Occipital lobe (tissue), 2 donors: ENCODE results near the gene MYT1. TPM values are rescaled to one million over a fixed set of nuclear protein-coding genes. Genes with fewer than 3 reads are reported as not detected.
"Not testable (repeated sequence)": the region's sequence is repeated elsewhere in the genome, so short reads cannot be mapped to it uniquely, and the experiment has no call there.

Experiments
- DNase-seq: peaks from one replicate; lab custom pipeline; 2025; lab: John Stamatoyannopoulos, UW
- total RNA-seq: library from RNA; depleted of rRNA; stranded (reverse); fragments of >200 nt; gene quantifications from one replicate; pipeline ENCODE4 v1.2.3, GENCODE V29; 2014

The MYT1 gene
- total RNA-seq, 1 donor from 2014 or later, result 5.9 TPM

DNA sequence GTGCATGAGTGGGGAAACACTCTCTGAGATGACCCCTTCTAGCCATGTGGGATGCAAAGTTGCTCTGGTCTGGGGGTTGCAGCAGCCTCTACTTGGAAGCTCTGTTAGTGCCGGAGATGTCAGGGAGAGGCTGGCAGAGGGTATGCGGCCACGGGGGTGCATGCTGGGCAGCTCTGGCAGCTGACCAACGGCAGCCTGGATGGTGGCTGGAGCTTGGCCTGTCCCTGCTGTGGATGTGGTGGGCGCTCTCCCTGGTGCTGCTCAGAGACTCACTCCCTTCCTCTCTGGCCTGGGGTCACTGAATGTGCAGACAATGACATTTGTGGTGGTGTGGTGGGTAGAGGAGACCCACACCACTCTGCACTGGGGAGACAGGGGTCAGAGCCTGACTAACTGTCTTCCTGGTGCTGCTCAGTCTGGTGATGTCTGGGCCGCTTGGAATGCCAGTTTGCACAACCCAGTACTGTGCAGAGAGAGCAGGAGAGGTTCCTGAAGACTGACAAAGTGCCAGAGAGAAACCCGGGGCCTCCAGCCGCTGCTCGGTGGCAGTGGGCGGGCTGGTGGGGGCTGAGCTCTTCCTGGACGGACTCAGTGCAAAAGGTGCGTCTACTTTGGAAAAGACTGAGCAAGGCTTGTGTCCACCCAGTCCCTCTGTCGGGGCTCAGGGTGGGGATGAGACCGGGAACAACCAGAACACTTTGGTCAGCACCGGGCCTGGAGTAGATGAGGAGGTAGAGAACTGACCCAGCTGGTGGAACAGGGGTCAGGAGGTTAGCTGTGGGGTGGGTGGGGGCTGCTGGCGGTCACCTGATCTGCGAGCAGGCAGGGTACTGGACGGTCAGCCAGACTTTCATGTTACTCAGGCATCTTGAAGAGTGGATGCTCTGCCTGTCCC is 2.7 kb downstream of the MYT1 start:
- DNase-seq, result no peak

DNA sequence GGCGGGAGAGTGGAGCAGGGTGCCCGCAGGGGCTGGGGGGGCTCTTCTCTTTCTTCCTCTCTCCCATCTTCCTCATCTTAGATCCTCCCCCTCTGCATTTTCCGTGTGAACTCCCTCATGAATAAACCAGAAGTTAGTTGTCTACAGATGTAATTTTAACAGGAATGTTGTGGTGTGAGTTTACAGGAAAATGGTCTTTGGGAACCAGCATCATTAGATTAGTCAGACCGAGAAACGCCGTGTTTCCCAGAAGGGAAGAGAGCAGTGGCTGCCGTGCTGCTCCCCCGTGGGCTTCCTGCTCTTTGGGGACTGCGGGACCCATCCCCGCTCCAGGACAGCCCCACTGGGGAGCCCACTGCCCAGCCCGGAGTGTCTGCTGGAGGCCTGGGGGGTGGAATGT is 3.4 kb downstream of the MYT1 start:
- no peak for DNase-seq

- no peak for DNase-seq
Measured at GRCh38 chr20:64168381-64169090, 4.3 kb downstream of the MYT1 start.

DNA sequence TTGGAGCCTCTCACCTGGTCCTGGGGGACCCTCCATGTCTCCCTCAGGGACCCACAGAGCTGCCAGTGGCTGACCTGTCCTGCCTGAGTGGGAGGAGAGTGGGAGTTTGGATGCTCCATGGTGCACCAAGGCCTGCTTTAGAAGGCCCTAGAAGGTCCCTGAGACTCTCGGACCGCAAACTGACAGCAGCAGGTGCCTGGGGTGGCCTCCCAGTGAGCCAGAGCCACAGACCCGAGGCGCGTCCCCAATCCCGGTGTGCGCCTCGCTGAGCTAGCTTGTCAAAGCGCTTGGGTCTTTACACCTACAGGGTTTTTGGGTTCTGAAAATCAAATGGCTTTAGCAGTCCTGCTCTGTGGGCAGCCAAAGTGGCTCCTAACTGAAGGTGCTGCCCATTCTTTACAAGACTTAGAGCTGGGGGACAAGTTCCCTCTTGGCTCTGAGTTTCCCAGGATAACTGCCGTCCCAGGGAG is 4.9 kb downstream of the MYT1 start:
- DNase-seq, result no peak

DNA sequence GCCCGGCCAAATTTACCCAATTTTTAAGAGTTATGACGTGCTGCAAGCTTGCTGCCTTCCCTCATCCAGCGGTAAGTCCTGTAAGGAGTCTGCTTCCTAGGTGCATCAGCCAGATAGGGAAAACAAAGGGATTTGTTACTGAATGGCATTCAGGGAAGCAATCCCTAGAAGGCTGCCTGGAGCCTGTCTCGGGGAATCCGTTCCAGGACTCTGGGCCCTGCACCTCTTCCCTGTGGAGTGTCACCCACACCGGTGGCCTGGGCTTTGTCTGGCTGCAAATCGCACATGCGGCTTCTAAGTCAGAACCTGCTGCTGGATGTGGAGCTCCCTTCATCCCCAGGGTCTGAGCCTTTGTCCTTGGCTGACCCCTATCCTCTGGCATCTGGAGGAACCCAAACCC is 7.0 kb downstream of the MYT1 start:
- DNase-seq, result no peak

DNA sequence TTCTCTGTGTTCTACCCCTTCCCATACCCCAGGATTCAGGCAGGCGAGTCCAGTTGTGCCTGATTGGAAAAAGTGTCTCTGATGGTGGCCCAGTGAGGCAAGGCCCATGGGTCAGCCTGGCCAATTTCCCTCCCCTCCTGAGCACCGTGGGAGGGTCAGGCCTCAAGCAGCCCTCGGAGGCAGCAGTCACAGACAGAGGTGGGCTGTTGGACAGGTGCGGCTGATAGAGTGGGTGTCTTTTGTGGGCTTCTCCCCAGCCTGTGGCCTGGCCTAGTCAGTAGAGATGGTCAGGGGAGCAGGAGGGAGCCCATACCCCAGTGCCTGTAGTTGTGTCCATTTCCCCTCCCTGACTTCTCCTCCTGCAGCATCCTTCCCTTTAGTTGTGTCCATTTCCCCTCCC is 8.9 kb downstream of the MYT1 start:
- DNase-seq, result no peak

DNA sequence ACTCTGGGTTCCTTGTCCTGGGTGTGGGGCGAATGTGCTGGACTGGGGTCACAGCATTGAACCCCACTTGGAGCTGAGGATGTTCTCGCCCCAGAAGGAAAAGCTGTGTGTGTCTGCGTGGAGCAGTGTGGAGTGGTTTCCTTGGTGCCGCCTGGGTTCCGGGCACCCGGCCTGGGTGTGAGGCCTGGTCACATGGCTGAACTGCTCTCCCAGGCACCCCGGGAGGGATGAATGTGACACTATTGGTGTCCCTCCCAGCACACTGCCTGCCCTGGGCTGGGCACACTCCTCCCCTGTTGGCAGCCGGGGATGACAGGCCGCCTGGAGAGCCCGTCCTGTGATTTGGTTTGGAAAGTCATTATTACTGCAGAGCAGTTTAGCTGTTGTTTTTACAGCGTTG is 12.3 kb downstream of the MYT1 start:
- peak; percentile 26 for DNase-seq

GRCh38 chr20:64176971-64177370 is 12.7 kb downstream of the MYT1 start:
- DNase-seq, result no peak

- no peak for DNase-seq
Measured at GRCh38 chr20:64177384-64177783, 13.1 kb downstream of the MYT1 start.

GRCh38 chr20:64177787-64178186 is 13.5 kb downstream of the MYT1 start:
- no peak for DNase-seq

DNA sequence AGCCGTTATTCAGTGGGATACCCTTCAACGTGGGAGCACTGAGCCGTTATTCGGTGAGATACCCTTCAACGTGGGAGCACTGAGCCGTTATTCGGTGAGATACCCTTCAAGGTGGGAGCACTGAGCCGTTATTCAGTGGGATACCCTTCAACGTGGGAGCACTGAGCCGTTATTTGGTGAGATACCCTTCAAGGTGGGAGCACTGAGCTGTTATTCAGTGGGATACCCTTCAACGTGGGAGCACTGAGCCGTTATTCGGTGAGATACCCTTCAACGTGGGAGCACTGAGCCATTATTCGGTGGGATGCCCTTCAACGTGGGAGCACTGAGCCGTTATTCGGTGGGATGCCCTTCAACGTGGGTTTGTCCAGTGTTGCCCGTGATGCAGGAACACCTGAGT is 14.7 kb downstream of the MYT1 start:
- DNase-seq, result not testable (repeated sequence)

DNA sequence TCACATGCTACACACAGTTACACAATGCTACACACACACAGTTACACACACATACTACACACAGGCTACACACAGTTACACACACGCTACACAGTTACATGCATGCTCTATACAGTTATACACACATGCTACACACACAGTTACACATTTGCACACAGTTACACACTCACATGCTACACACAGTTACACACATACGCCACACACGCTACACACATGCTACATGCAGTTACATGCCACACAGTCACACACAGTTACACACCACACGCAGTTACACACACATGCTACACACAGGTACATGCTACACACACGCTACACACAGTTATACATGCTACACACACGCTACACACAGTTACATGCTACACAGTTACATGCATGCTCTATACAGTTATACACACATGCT is 15.6 kb downstream of the MYT1 start:
- no peak for DNase-seq

GRCh38 chr20:64180673-64181072 is 16.4 kb downstream of the MYT1 start:
- DNase-seq, result no peak

DNA sequence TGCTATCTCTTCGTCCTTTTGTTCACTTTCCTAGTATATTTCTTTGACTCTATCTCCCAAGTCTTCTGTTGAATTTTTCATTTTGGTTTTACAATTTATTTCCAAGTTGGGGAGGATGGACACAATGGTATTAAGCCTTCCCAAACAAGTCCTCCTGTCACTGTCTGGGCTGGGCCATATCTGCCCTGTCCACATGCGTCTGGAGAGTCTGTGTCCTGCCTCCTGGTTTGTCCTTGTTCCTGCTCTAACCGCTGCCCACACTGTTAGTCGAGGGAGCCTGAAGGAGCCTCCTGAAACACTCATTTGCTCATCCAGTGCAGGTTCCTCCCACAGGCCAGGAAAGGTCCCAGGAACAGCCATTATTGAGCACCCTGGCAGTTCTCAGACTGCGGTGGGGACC is 17.1 kb downstream of the MYT1 start:
- no peak for DNase-seq

DNA sequence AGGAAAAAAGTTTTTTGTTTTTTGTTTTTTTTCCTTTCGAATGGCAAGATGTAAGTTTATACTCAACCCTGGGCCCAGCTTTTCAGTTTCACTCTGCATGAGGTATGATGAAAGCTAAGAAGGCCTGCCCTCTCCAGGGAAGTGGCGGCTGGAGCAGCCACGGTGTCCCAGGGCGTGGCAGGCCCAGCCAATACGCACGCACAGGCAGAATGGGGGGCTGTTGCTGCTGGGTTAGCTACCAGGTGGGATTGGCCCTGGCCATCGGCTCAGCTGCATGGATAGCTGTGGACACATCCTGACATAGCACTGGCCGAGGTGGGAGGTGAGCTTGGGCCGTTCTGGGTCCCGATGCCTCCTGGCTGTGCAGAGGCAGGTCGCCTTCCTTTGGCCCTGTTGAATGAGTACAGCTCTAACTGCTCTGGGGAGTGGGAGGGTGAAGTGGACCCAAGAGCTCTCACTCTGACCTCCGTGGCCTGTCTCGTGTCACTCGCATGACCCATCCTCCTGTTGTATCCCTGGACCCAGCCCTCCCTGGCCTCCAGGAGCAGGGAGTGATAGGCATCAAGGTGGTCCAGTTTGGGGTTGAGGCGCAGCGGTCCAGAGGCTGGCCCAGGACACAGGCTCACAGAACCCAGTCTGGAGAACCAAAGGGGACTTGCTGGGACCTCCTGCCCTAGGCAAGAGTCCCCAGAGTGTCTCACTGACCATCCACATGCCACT is 18.1 kb downstream of the MYT1 start:
- DNase-seq, result no peak

- DNase-seq, result no peak
Measured at GRCh38 chr20:64183313-64183712, 19.1 kb downstream of the MYT1 start.

DNA sequence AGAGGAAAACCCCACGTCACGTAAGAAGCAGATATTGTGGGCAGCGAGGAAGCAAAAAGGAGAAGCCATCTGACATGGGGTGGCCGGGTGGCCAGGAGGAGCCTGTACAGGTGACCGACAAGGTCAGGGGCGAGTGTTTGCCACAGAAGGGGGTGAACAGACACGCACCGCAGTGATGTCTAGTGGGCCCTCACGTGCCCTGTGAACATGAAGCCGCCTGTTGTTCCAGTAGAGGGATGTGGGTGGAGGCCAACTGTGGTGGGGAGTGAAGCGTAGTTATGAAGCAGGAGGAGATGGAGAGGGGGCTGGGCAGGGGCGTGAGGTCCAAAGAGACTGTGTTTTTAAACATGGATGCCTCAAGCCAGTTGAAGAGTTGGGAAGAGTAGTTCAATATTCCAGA is 20.5 kb downstream of the MYT1 start:
- DNase-seq, result no peak

GRCh38 chr20:64185276-64185900 is 21.1 kb downstream of the MYT1 start:
- DNase-seq, result no peak

GRCh38 chr20:64186071-64186598 is 21.9 kb downstream of the MYT1 start:
- no peak for DNase-seq

GRCh38 chr20:64187213-64187612 is 23.0 kb downstream of the MYT1 start:
- not testable (repeated sequence) for DNase-seq

- no peak for DNase-seq
Measured at GRCh38 chr20:64188091-64188490, 23.8 kb downstream of the MYT1 start.
